Measurements from ENCODE around the gene CNRIP1. TPM values are rescaled to one million over a fixed set of nuclear protein-coding genes. Genes with fewer than 3 reads are reported as not detected.

Gene CNRIP1
- total RNA-seq, 1 experiment from 2014 or later, result 1.4 TPM

- no peak for TF ChIP-seq ZNF317 (CRISPR knock-in tag; IDR thresholded peaks at IDR 0.05; ENCODE audit: borderline replicate concordance, low read depth)
- no peak for TF ChIP-seq FOXJ3 (CRISPR knock-in tag; IDR thresholded peaks at IDR 0.05; ENCODE audit: borderline replicate concordance)
- no peak for TF ChIP-seq ZNF281 (CRISPR knock-in tag; IDR thresholded peaks at IDR 0.05)
- no peak for TF ChIP-seq ZMAT4 (CRISPR knock-in tag; IDR thresholded peaks at IDR 0.05)
- TF ChIP-seq ZNF416 (CRISPR knock-in tag; IDR thresholded peaks at IDR 0.05), result no peak
These were observed 44.0 kb upstream of the CNRIP1 start (continued) for GRCh38 chr2:68363721-68364120.

GRCh38 chr2:68362749-68363148, 43.0 kb upstream of the CNRIP1 start:
- Mint-ChIP-seq H3K9me3 (peaks cover 6% of the 10 kb centered on the region), H3K4me1 (peaks cover 8% of the 10 kb centered on the region), H3K27me3 (ENCODE audit: low read depth) (peaks cover 29% of the 10 kb centered on the region), H3K36me3 (no peaks in the 10 kb centered on the region), H3K27ac (no peak overlapping the region), H3K4me3 (no peak overlapping the region)
- POLR2A ChIA-PET, result no interaction called here
- DNase-seq (ENCODE audit: low spot score) (no peak), ATAC-seq (no peak)
- CTCF ChIA-PET, result interaction anchor here (0.7 kb wide), 1 partner anchor 79 kb away, joined by 4 read pairs; no protein-coding TSS in a partner anchor
- TF ChIP-seq RELA (CRISPR knock-in tag; IDR thresholded peaks at IDR 0.05; ENCODE audit: borderline replicate concordance) (no peak), EMX1 (CRISPR knock-in tag; IDR thresholded peaks at IDR 0.05) (no peak)

GRCh38 chr2:68362069-68362468, 42.3 kb upstream of the CNRIP1 start:
- peaks cover 6% of the 10 kb centered on the region for H3K9me3 Mint-ChIP-seq
- peak; percentile 54 for ATAC-seq
- CTCF ChIA-PET, result interaction anchor here (3.1 kb wide), 1 partner anchor 79 kb away, joined by 20 read pairs; no protein-coding TSS in a partner anchor
- no peak for TF ChIP-seq ZNF219 (CRISPR knock-in tag; IDR thresholded peaks at IDR 0.05; ENCODE audit: borderline replicate concordance)
- no peak for TF ChIP-seq PRDM15 (CRISPR knock-in tag; IDR thresholded peaks at IDR 0.05)
- peak; percentile 97 for TF ChIP-seq MAX (CRISPR knock-in tag; IDR thresholded peaks at IDR 0.05)
- TF ChIP-seq SP1 (CRISPR knock-in tag; conservative IDR thresholded peaks at IDR 0.05), result peak; percentile 55
- no peak for TF ChIP-seq ETV6 (CRISPR knock-in tag; IDR thresholded peaks at IDR 0.05)
- no peak for TF ChIP-seq ZNF416 (CRISPR knock-in tag; IDR thresholded peaks at IDR 0.05)
- TF ChIP-seq ARID4B (CRISPR knock-in tag; IDR thresholded peaks at IDR 0.05; ENCODE audit: borderline replicate concordance), result no peak
- TF ChIP-seq ZNF281 (CRISPR knock-in tag; IDR thresholded peaks at IDR 0.05), result peak; percentile 91
- TF ChIP-seq AFF4 (CRISPR knock-in tag; IDR thresholded peaks at IDR 0.05; ENCODE audit: borderline replicate concordance), result no peak

More at GRCh38 chr2:68362069-68362468, 42.3 kb upstream of the CNRIP1 start:
- POLR2A ChIA-PET, result no interaction called here
- H3K27me3 Mint-ChIP-seq (ENCODE audit: low read depth), result peaks cover 29% of the 10 kb centered on the region
- peak; percentile 65 for DNase-seq (ENCODE audit: low spot score)
- no peak overlapping the region for H3K27ac Mint-ChIP-seq
- H3K4me3 Mint-ChIP-seq, result no peak overlapping the region
- no peaks in the 10 kb centered on the region for H3K36me3 Mint-ChIP-seq
- peaks cover 13% of the 10 kb centered on the region for H3K4me1 Mint-ChIP-seq
